GM18858 (cell line): Measurements from ENCODE around the gene EHD4.

Source experiments
- ATAC-seq: cut with Tn5 transposase; IDR thresholded peaks from one replicate; pipeline ENCODE4 v1.9.1; 2021; ENCODE audit not compliant: unreplicated experiment

EHD4 gene

DNA sequence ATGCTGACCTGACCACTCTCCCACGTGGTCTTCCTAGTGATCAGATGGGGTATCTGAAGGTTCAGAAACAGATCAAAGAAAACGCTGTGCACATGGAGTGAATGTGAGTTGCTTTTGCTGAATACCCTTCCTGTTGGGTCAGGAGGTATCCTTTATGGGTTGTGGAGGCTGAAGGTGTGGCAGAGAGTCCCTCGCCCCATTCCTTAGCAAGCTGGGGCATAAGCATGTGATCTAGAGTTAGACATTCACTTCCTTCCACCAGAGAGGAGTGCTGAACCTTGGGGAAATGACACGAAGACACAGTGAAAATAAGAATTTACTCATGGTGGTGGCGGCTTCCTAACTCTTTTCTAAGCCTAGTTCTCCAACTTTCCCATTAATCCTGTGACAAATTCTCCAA, 50.7 kb downstream of the EHD4 start:
- ATAC-seq, result no peak

DNA sequence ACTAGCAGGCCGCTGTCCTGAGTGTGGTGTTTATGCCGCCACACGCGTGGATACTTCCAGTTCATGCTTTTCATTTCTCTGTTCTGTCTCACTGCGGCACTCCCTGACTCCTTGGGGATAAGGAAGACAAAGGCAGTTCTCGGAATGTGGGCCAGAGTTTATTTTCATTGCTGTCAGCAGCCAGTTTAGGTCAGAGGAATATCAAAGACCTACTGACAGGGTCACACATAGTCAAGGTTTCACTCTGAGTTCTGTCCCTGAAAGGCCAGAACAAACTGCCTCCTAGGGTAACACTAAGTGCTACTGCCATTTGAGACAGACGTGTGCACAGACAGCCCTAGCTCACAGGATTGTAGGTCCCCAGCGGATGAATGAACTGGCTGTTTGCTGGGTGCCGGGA, 51.2 kb downstream of the EHD4 start:
- ATAC-seq, result no peak

DNA sequence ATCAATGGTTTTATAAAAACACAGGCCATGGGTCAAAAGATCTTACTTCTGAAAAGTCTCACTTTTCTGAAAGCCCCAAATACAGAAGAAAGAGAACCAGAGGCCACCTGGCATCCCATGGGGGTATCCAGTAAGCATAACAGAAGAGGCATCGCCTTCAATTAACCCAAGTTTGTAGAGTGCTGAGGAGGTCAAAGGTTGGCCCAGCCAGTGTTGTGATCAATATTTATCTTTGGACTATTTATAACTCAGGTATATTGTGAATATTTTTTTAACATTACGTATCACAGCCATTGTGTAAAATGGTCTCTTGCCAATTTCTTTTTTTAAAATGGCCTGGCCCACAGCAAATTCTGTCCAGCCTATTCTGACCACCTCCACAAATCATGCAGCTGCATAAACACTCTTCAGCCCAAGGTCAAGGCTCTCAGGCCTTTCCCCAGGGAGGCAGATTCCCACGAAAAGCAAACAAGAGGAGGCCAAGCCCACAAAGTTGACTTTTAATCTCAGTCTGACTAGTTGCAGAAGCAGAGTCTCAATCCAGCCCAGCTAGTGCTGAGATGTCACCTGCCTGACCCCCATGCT, 52.3 kb downstream of the EHD4 start:
- no peak for ATAC-seq

DNA sequence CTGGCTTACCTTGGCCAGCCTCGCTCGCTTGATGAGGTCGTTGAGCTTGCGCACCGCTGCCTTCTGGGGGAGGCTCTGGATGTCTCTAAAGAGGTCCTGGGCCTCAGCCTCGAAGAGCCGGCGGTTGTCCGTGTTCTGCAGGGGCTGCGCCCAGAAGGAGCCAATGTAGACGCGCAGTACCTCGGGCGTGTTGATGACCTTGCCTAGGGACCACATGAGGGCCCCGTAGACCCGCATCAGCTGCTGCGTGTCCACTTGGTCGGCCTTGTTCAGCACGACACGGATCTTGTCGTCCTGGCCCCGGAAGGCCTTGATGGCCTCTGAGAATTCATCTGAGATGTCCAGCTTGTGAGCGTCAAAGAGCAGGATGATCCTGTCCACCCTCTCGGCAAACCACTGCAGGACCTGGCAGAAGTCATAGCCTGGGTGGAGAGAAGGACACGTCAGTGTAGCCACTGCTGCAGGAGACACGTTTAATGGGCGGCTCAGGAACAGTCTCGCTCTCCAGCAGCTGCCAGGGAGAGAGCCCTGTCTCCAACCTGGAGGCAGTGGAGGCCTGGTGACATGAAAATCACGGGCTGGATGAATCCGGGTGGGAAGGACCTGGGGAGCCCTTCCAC, 53.0 kb downstream of the EHD4 start:
- ATAC-seq, result no peak

DNA sequence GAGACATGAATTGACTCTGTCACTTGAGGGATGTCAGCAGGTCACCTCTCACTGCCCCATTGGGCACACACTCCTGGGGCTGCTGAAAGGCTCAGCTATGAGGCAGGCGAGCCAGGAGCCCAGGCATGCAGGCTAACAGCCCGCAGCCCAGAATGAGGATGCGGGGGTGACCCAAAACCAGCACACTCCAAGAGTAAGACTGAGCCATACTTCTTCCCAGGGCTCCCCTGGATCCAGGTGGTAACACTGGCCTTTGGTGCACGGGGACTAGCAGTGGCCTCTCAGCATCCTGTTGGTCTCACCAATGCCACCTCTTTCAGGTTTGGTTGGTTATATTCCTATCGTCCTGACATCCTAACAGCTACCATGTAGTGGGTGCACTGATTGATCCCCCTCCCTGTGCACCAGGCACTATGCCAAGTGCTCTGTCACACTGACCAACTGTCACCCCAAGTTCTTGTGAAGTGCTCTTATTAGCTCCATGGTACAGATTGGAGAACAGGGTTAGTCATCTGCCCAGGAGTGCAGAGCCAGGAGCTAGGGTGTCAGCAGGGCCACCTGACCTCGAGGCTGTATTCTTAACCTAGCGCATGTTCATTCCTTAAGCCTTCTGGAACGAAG, 53.7 kb downstream of the EHD4 start:
- ATAC-seq, result no peak

DNA sequence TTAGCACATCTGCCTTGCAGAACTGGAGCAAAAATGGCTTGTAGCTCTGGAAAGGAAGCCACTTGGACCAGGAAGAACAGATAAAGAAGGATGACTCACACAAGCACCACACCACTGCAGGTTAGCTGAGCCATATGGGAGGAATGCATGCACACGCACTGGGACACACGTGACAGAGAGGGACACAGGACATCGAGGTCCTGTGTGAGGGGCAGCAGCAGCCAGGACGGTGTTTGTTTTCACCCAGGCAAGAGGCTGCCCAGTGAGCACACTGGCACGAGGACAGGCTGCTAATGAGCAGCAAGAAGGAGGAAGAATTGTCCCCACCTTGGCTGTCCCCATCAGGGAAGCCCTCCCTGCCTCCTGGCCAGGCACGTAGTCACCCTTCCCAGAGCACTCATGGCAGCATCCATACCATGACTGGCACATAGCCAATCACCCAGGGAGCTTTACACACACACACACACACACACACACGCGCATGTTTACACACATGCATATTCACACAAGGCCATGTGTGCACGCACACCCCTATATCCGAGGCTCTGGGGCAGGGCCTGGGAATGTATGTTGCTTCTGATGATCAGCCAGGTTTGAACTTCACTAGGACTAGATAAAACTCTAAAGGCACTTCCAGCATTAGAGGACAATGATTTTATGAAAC, 54.5 kb downstream of the EHD4 start:
- no peak for ATAC-seq

DNA sequence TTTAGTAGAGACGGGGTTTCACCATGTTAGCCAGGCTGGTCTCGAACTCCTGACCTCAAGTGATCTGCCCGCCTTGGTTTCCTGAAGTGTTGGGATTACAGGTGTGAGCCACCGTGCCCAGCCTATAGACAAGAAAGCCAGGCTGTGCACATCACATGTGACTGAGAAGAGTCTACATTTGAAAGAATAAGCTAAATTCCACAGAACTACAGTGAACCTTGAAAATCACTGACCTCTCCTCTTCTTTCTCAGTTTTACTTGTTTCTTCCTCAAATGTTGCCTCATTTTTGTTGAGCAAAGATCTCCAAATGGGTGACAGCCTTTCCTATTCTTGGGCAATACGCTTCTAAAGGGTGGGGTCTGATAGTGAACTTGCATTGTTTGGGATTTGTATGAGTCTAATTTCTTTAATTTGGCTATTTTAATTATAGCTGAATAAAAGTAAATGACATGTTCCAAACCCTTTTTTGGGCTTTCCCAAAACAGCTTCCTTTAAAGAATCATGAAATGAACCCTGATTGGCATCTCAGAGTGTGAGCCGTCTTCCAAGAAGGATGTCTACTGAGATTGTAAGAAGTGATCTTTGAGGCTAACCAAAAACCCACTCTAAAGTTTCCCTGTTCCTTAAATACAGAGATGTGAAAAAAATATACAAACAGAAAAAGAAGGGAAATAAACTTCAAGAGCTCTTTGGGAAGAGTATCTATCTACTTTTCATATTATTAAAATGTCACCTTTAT, 56.9 kb downstream of the EHD4 start:
- ATAC-seq, result no peak

DNA sequence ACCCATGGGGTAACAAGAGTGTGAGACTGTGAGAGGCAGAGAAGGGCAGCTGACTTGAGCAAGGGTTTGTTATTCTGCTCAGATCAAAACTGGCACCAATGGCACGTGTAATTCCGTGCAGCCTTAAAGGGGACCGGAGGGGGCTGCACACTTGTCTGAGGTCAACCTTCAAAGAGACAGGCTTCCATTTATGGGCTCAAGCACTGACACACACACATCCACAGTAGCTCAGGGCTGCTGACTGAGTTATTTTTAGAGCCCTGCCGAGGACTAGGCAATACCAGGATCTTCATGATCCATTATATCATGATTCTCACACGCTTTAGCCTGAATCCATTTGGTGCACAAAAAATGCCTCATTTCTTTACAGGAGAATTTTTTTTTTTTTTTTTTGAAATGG, 57.9 kb downstream of the EHD4 start:
- ATAC-seq, result no peak

DNA sequence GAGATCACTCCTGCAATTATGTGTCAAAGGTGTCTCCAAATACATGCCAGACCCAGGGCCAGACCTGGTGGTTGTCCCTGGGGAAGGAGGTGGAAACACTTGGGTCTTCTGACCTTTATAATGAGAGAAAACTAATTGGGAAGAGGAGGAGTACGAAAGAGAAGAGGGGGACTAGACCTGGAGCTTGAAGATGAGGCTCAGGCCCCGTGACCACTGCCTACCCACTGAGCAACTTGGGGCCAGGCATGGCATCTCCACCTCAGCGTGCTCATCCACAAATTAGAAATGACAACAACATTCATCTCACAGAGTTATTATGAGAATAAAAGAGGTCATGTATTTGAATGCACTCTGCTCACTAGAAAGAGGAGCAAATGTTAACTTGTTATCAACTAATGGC, 59.1 kb downstream of the EHD4 start:
- no peak for ATAC-seq

DNA sequence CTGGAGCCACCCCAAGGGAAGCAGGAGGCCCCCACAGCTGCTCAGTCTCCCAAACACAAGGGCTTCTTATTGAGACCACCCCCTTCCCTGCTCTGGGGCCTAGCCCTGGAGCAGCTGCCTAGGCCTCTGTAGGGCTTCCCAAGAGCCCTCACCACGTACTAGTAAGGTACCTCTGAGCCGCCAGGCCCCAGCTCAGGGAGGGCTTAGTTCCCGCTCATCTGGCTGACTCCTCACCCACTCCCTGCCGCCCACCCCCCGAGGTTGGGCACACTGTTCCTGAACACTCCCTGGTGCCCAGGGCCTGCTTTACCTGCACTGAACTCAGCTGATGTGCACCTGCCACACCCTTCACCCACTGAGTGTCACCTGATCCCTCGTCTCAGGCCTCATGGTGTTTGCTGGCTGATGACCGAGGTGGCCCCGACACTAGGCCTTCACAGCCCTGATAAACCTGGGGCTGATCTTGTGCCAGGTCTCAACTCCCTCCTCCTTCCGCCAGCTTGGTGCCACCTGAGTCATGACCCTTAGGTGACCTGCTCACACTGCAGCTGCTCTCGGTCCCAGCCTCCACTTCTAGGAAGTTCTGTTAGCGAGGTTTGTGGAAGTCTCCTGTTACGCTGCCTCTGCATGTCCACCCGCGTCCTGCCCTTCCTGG, 60.5 kb downstream of the EHD4 start:
- no peak for ATAC-seq

DNA sequence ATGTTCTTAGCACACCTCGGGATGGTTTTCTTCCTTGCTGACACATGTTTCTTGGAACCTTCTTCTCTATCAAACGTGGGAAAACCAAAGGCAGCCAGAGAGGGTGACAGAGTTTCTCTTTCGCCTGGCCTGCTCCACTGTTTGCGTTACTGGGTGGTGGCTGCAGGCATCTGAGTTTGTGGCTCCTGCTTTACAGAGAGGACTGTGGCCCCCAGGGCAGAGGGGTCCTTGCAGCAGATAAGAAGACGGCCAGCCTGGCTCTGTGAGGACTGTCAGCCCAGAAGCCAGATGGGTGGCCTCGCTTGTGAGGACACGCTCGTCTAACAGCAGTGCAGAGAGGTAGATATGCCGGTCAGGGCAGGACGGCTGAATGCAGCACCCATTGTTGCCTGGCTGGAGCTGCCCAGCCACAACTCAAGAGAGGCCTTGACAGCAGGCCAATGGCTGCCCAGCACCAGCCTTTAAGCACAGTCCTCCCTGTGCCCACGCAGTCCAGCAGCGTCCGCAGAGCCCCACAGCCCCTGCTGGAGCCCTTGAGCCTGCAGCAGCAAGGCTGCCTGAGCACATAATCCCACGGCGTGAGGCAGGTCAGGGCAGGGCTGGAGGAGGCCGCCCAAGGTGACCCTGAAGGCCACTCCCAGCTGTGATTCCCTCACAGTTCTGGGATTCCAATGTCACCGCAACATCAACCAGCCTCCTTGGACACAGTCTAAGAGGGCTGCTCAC, 63.5 kb downstream of the EHD4 start:
- ATAC-seq, result no peak

DNA sequence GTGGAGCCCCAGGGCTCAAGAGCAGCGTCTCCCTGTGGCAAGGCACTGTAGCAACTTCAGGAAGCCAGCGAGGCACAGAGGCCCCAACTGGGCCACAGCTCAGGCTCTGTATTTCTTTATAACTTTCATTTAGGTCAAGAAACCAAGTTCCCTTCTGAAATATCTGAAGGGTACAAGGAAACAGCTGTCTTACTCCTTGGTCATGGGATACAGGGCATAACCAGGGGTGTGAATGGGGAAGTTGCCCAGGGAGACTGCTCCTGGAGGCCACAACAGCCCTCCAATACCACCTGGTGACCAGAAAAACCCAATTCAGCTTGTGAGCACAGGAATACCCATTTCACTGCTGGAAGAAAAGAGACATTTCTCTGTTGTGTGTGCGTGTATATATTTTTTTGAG, 65.2 kb downstream of the EHD4 start:
- no peak for ATAC-seq

DNA sequence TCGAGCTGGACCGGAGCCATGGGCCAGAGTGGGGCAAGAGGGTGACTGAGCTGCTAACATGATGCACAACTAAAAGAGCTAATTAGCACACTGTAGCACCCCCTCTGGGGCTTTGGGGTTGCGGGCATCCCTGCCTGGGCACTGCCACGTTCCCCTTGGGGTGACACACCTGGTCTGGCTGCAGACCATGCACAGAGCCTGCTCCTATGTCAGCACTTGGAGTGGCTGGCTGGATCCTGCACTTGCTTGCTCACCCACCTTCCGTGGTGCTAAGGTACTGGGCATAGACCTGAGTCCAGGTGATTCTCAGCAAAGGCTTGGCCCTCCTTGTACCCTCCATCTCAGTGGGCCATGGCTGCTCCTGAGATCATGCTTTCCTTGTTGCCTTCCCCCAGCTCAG, 65.7 kb downstream of the EHD4 start:
- no peak for ATAC-seq

DNA sequence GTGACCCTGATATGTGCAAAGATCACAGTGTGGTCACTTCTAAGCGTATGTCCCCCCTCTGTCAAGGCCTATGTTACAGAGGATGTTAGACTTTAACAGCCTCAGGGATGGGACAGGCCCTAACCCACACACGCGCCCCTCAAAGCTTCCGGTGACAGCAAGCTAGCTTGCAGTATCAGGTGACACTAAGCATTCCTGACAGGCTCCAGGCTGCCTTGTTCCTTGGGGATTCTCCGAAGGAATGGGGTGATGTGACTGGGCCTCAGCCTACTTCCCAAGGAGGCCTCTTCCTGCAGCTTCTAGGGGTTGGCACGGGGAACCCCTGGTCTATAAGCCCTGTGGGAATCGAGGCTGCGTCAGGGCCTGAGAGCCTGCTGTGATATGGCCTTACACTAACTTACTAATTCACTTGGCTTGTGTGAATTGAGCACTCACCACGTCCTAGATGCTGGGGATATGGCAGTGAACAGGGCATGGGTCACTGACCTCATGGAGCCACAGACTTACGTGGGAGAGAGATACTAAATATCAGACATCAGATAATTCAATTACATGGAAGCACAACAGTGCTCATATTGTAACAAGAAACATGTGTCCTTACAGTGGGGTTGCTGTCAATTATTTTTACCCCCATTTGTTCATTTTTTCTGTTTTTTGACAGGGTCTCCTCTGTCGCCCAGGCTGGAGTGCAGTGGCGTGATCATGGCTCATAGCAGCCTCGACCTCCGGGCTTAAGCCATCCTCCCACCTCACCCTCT, 67.1 kb downstream of the EHD4 start:
- ATAC-seq, result no peak

DNA sequence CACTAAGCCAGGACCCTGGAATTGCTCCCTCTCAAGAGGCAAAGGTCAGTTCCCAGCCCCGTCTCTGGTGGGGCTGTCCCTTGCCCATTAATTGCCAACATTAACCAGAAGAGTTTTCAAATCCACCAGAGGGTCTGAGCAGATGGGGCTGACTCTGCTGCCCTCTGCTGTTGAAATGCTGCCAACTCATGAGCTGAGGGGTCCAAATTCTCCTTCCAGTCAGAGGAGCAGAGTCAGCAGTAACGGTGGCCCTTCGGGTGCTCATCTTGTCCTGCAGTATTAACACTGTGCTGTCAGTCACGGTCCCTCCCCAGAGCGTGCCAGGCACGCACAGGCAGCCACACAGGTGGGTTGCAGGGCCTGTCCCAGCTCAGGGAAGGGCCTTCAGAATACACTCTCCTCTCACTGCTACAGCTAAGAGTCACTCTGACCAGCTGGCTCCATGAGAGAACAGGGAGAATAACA, 67.8 kb downstream of the EHD4 start:
- ATAC-seq, result no peak

DNA sequence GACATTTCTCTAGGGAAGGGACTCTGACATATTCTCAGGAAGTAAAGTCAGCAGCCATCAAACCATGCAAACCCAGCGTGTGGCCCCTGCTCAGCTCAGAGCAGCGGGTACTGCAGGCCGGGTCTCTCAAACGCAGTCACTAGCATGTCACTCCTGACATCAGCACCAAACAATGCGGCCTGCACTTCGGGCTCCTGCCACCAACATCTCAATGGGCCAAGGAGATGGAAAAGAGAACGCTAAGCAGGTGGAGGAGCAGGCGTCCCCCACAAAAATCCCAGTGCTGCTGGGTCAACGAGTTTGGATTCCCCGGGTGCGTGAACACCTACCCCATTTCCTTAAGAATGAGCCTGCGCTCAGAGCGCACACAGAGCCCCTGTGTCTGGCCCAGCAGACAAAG, 68.6 kb downstream of the EHD4 start:
- ATAC-seq, result no peak

DNA sequence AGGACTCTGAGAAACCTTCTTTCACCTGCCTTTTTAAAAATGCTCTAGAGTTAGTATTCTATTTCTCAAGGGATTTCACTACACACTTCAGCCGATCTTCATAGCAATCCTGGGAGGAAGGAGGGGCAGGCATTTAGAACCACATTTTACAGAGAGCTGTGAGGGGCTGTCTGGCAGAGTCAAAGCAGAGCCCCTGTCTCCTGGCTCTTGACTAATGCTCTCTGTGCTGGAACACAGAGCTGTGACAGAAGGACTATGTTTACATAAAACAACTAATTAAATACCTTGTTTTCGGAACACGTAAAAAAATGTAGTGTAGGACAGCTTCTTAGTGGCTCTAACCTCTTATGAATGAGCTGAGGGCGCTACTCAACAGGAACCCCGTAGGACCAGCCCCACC, 70.9 kb downstream of the EHD4 start:
- no peak for ATAC-seq

DNA sequence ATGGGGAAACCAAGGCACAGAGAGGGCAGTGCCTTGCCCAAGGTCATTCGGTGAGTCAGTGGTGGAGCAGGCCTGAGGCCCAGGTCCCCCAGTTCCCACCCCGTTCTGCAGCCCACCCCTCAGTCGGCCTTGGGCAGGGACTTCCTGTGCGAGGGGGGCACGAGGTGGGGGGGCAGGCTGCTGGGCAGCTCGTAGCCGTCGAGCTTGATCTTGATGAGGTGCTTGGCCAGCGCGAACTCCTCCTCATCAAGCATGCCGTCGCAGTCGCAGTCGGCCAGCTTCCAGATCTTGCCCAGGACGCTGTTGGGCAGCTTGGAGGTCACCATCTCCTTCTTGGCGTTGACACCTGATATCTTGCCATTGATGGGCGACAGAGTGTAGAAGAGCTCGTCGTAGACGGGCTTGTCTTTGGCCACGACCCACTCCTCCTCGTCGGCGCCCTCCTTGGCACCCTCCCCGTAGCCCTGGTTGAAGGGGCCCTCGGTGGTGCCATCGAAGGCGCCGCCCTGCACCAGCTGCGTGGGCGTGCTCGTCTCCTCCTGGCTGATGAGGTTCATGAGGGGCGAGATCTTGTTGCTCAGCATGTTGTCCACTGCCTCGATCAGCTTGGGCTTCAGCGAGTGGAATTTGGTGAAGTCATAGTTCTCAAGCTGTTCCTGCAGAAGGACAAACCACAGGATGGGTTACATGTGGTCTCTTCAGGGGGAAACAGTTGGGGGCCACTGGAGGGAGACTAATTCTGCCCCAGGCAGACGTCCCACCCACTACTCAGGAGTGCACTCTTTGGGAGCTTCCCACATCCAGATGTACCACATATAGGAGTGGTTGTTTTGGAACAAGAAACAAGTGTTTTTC, 71.6 kb downstream of the EHD4 start:
- no peak for ATAC-seq
